GM23338 (cell line): ENCODE results near the gene NEK4. TPM values are rescaled to one million over a fixed set of nuclear protein-coding genes. Genes with fewer than 3 reads are reported as not detected.

ENCODE experiments used
- ATAC-seq: fragments of 200-7000 bp; cut with Tn5 transposase; 3 replicates; pipeline ENCODE4 v1.9.1; 2020
- DNase-seq: peaks from one replicate; pipeline ENCODE4 v3.0.0-alpha.2; 2015; ENCODE audit warnings: low spot score
- H2AFZ ChIP-seq: fragments of 200-600 bp; sonication (generic); 2 replicates; pipeline ENCODE4 v1.8.0; 2016; ENCODE audit warnings: antibody characterized with exemption, mild to moderate bottlenecking, moderate library complexity
- H3F3A ChIP-seq: fragments of 200-600 bp; sonication (generic); replicated peaks from 2 replicates; pipeline ENCODE4 v1.8.0; 2017; ENCODE audit warnings: antibody characterized with exemption, mixed run types, low read depth
- H3K27ac ChIP-seq: fragments of 200-600 bp; sonication (generic); 2 replicates; pipeline ENCODE4 v1.6.1; 2016; ENCODE audit warnings: low read depth
- H3K27me3 ChIP-seq: fragments of 200-600 bp; sonication (generic); 2 replicates; pipeline ENCODE4 v1.8.0; 2016; ENCODE audit warnings: mild to moderate bottlenecking, mixed run types, moderate library complexity; ENCODE audit not compliant: insufficient read depth
- H3K36me3 ChIP-seq: fragments of 200-600 bp; sonication (generic); 2 replicates; pipeline ENCODE4 v1.8.0; 2016; ENCODE audit warnings: mild to moderate bottlenecking; ENCODE audit not compliant: insufficient read depth
- H3K4me1 ChIP-seq: fragments of 200-600 bp; sonication (generic); 2 replicates; pipeline ENCODE4 v1.8.0; 2016; ENCODE audit warnings: mild to moderate bottlenecking, moderate library complexity; ENCODE audit not compliant: insufficient read depth
- H3K4me2 ChIP-seq: fragments of 200-600 bp; sonication (generic); 2 replicates; pipeline ENCODE4 v1.7.1; 2017; ENCODE audit warnings: mixed run types
- H3K4me3 ChIP-seq: fragments of 200-600 bp; sonication (generic); 2 replicates; pipeline ENCODE4 v1.6.1; 2016; ENCODE audit warnings: mixed run types
- H3K79me2 ChIP-seq: fragments of 200-600 bp; sonication (generic); replicated peaks from 2 replicates; pipeline ENCODE4 v1.8.0; 2017; ENCODE audit warnings: mild to moderate bottlenecking; ENCODE audit not compliant: insufficient read depth
- H3K9me2 ChIP-seq: fragments of 200-600 bp; sonication (generic); 2 replicates; pipeline ENCODE4 v1.8.0; 2017; ENCODE audit not compliant: insufficient read depth
- H4K20me1 ChIP-seq: fragments of 200-600 bp; sonication (generic); replicated peaks from 2 replicates; pipeline ENCODE4 v1.8.0; 2017; ENCODE audit warnings: mild to moderate bottlenecking; ENCODE audit not compliant: insufficient read depth
- H3K27ac Mint-ChIP-seq: 2 replicates; pipeline ENCODE4 v1.8.0; 2020; ENCODE audit warnings: inconsistent platforms, mild to moderate bottlenecking, moderate library complexity, mixed read lengths
- H3K27me3 Mint-ChIP-seq: 3 replicates; pipeline ENCODE4 v1.8.0; 2022; ENCODE audit warnings: low read depth, mild to moderate bottlenecking, moderate library complexity, mixed read lengths, inconsistent platforms; ENCODE audit not compliant: insufficient read depth, poor library complexity
- H3K36me3 Mint-ChIP-seq: 3 replicates; pipeline ENCODE4 v1.8.0; 2021; ENCODE audit warnings: low read depth, mild to moderate bottlenecking, inconsistent platforms, moderate library complexity, mixed read lengths
- H3K4me1 Mint-ChIP-seq: 3 replicates; pipeline ENCODE4 v1.8.0; 2020; ENCODE audit warnings: mild to moderate bottlenecking, inconsistent platforms, mixed read lengths
- H3K4me3 Mint-ChIP-seq: 3 replicates; pipeline ENCODE4 v1.8.0; 2021; ENCODE audit warnings: moderate library complexity, mild to moderate bottlenecking, inconsistent platforms, mixed read lengths
- H3K9me3 Mint-ChIP-seq: 3 replicates; pipeline ENCODE4 v1.8.0; 2020; ENCODE audit warnings: moderate library complexity, mild to moderate bottlenecking, inconsistent platforms, mixed read lengths
- CREB1 ChIP-seq: fragments of 250-450 bp; sonication (Bioruptor Pico); IDR thresholded peaks from 2 replicates; pipeline ENCODE4 v1.5.0; 2020; ENCODE audit warnings: low read depth, mild to moderate bottlenecking, moderate library complexity
- EZH2 ChIP-seq: fragments of 200-600 bp; sonication (generic); IDR thresholded peaks from one replicate; pipeline ENCODE4 v1.8.0; 2017; ENCODE audit warnings: antibody characterized with exemption, mild to moderate bottlenecking, low read depth; ENCODE audit not compliant: unreplicated experiment
- EZH2phosphoT487 ChIP-seq: fragments of 200-600 bp; sonication (generic); IDR thresholded peaks from one replicate; pipeline ENCODE4 v1.8.1; 2018; ENCODE audit warnings: antibody characterized with exemption; ENCODE audit not compliant: unreplicated experiment
- JUNB ChIP-seq: IDR thresholded peaks from one replicate; pipeline ENCODE4 v1.6.1; 2016; ENCODE audit warnings: antibody characterized with exemption; ENCODE audit not compliant: unreplicated experiment
- NANOG ChIP-seq: IDR thresholded peaks from 2 replicates; pipeline ENCODE4 v1.6.1; 2016; ENCODE audit warnings: antibody characterized with exemption, borderline replicate concordance
- POLR2AphosphoS5 ChIP-seq: IDR thresholded peaks from 2 replicates; pipeline ENCODE4 v1.6.1; 2016; ENCODE audit warnings: antibody characterized with exemption, low read depth
- STAT1 ChIP-seq: IDR thresholded peaks from one replicate; pipeline ENCODE4 v1.6.1; 2016; ENCODE audit warnings: antibody characterized with exemption; ENCODE audit not compliant: unreplicated experiment
- ZNF114 ChIP-seq: fragments of 250-450 bp; sonication (Bioruptor Pico); IDR thresholded peaks from 2 replicates; pipeline ENCODE4 v1.5.0; 2020; ENCODE audit warnings: mild to moderate bottlenecking, moderate library complexity
- ZNF331 ChIP-seq: fragments of 250-450 bp; sonication (Bioruptor Pico); IDR thresholded peaks from 2 replicates; pipeline ENCODE4 v1.5.0; 2020; ENCODE audit warnings: low read depth, mild to moderate bottlenecking, moderate library complexity
- polyA plus RNA-seq: library from polyadenylated mRNA; unstranded; fragments of >200 nt; fragmentation: Nextera tagmentation; extraction: Ambion mirVana; gene quantifications from 2 replicates; pipeline ENCODE4 v1.2.1, GENCODE V29; 2016
- total RNA-seq: library from RNA; depleted of rRNA; stranded (reverse); fragments of >200 nt; shearing (Covaris generic); gene quantifications from 2 replicates; pipeline ENCODE4 v1.2.3, GENCODE V29; 2014
- TF ChIP-seq, protein P1 (sequence below): IDR thresholded peaks from one replicate; pipeline ENCODE4 v1.6.1; 2018; ENCODE audit warnings: antibody characterized with exemption; ENCODE audit not compliant: unreplicated experiment
- TF ChIP-seq, protein P2 (sequence below): fragments of 250-450 bp; sonication (Bioruptor Pico); IDR thresholded peaks from 2 replicates; pipeline ENCODE4 v1.5.0; 2020; ENCODE audit warnings: mild to moderate bottlenecking, moderate library complexity
- TF ChIP-seq, protein P3 (sequence below), 2 experiments: fragments of 200-600 bp in 1 of 2; sonication (generic) in 1 of 2; conservative IDR thresholded peaks; 2 replicates each; pipeline versions ENCODE4 v1.5.1 to v1.6.1; 2016 to 2017; ENCODE audit warnings: antibody characterized with exemption in 2 of 2, low read depth in 2 of 2, mild to moderate bottlenecking in 2 of 2, moderate library complexity in 1 of 2

The NEK4 gene
- total and polyA plus RNA-seq, 2 experiments from 2014 or later = 8.6 to 42.7 TPM

DNA sequence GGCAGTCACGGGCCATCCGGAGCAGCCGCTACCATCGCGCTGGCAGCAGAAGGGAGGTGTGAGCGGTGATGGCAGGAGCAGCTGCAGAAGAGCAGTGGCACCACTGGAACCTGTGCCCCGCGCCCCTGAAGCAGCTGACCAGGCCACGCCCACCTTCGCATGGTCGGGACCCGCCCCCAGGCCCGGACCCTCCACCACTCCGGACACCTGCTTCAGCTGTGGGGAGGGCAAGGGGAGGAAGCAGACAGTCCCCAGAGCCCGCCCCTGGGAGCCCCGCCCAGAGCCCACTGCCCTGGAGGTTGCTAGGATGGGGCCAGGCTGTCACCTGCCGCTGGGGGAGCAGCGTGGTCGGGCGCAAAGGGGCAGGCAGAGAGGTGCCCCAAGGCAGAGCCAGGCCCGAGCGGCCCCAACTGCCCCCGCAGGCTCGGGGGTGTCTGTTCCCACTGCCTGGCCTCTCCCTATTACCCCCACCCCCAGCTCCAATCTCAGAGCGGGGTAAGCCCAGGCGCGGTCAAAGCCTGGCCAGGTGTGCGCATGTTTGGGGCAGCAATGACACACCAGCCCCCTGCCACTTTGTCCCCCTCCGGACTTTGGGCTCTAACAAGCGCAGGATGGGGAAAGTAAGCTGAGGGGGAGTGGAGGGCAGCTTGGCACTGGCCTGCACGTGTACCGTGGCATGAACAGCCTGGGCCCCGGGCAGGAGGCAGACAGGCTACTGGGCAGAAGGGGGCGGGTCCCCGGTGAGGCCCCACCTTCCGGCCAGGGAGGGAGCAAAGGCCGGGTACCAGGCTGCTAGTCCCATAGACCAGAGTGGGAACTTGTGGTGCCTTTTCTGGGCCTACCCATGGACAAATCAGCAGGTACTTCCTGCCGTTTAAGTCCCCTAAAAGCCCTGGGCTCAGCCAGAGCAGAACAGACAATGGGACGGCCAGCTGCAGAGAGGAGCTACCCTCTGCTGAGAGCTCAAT is 56.1 kb downstream of the NEK4 start:
- H3K4me1 ChIP-seq = peaks cover 7% of the 10 kb centered on the region; the same call in 1 of the 2 replicates
- no peaks in the 10 kb centered on the region; the same call in 1 of the 2 replicates for H3K79me2 ChIP-seq
- H3K27ac Mint-ChIP-seq = no peak overlapping the region
- H3K27me3 Mint-ChIP-seq = peaks cover 3% of the 10 kb centered on the region
- H3K36me3 ChIP-seq = no peaks in the 10 kb centered on the region
- no peaks in the 10 kb centered on the region for H3K9me2 ChIP-seq
- peaks cover 7% of the 10 kb centered on the region; the same call in 2 of the 3 replicates for H3K36me3 Mint-ChIP-seq
- no peaks in the 10 kb centered on the region for H4K20me1 ChIP-seq
- H3F3A ChIP-seq = peaks cover 6% of the 10 kb centered on the region; the same call in 1 of the 2 replicates
- peak; percentile 95 for DNase-seq
- H3K4me3 Mint-ChIP-seq = peak overlapping the region; percentile 70
- H3K27me3 ChIP-seq = no peaks in the 10 kb centered on the region
- peak; percentile 97 for ATAC-seq
- peaks cover 12% of the 10 kb centered on the region for H3K4me1 Mint-ChIP-seq
- peak overlapping the region; percentile 90; the same call in 1 of the 2 replicates for H3K27ac ChIP-seq
- H2AFZ ChIP-seq = 0 out of 2 replicates have a peak overlapping the region, but pooled peaks have one; percentile 69
- H3K9me3 Mint-ChIP-seq = no peaks in the 10 kb centered on the region
- H3K4me2 ChIP-seq = peak overlapping the region; percentile 92
- peak overlapping the region; percentile 78 for H3K4me3 ChIP-seq
- no peak for TF ChIP-seq EZH2
- no peak for TF ChIP-seq ZNF331 (CRISPR knock-in tag)
- TF ChIP-seq, protein P1, sequence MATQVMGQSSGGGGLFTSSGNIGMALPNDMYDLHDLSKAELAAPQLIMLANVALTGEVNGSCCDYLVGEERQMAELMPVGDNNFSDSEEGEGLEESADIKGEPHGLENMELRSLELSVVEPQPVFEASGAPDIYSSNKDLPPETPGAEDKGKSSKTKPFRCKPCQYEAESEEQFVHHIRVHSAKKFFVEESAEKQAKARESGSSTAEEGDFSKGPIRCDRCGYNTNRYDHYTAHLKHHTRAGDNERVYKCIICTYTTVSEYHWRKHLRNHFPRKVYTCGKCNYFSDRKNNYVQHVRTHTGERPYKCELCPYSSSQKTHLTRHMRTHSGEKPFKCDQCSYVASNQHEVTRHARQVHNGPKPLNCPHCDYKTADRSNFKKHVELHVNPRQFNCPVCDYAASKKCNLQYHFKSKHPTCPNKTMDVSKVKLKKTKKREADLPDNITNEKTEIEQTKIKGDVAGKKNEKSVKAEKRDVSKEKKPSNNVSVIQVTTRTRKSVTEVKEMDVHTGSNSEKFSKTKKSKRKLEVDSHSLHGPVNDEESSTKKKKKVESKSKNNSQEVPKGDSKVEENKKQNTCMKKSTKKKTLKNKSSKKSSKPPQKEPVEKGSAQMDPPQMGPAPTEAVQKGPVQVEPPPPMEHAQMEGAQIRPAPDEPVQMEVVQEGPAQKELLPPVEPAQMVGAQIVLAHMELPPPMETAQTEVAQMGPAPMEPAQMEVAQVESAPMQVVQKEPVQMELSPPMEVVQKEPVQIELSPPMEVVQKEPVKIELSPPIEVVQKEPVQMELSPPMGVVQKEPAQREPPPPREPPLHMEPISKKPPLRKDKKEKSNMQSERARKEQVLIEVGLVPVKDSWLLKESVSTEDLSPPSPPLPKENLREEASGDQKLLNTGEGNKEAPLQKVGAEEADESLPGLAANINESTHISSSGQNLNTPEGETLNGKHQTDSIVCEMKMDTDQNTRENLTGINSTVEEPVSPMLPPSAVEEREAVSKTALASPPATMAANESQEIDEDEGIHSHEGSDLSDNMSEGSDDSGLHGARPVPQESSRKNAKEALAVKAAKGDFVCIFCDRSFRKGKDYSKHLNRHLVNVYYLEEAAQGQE = no peak
- TF ChIP-seq NANOG = no peak
- TF ChIP-seq, protein P2, sequence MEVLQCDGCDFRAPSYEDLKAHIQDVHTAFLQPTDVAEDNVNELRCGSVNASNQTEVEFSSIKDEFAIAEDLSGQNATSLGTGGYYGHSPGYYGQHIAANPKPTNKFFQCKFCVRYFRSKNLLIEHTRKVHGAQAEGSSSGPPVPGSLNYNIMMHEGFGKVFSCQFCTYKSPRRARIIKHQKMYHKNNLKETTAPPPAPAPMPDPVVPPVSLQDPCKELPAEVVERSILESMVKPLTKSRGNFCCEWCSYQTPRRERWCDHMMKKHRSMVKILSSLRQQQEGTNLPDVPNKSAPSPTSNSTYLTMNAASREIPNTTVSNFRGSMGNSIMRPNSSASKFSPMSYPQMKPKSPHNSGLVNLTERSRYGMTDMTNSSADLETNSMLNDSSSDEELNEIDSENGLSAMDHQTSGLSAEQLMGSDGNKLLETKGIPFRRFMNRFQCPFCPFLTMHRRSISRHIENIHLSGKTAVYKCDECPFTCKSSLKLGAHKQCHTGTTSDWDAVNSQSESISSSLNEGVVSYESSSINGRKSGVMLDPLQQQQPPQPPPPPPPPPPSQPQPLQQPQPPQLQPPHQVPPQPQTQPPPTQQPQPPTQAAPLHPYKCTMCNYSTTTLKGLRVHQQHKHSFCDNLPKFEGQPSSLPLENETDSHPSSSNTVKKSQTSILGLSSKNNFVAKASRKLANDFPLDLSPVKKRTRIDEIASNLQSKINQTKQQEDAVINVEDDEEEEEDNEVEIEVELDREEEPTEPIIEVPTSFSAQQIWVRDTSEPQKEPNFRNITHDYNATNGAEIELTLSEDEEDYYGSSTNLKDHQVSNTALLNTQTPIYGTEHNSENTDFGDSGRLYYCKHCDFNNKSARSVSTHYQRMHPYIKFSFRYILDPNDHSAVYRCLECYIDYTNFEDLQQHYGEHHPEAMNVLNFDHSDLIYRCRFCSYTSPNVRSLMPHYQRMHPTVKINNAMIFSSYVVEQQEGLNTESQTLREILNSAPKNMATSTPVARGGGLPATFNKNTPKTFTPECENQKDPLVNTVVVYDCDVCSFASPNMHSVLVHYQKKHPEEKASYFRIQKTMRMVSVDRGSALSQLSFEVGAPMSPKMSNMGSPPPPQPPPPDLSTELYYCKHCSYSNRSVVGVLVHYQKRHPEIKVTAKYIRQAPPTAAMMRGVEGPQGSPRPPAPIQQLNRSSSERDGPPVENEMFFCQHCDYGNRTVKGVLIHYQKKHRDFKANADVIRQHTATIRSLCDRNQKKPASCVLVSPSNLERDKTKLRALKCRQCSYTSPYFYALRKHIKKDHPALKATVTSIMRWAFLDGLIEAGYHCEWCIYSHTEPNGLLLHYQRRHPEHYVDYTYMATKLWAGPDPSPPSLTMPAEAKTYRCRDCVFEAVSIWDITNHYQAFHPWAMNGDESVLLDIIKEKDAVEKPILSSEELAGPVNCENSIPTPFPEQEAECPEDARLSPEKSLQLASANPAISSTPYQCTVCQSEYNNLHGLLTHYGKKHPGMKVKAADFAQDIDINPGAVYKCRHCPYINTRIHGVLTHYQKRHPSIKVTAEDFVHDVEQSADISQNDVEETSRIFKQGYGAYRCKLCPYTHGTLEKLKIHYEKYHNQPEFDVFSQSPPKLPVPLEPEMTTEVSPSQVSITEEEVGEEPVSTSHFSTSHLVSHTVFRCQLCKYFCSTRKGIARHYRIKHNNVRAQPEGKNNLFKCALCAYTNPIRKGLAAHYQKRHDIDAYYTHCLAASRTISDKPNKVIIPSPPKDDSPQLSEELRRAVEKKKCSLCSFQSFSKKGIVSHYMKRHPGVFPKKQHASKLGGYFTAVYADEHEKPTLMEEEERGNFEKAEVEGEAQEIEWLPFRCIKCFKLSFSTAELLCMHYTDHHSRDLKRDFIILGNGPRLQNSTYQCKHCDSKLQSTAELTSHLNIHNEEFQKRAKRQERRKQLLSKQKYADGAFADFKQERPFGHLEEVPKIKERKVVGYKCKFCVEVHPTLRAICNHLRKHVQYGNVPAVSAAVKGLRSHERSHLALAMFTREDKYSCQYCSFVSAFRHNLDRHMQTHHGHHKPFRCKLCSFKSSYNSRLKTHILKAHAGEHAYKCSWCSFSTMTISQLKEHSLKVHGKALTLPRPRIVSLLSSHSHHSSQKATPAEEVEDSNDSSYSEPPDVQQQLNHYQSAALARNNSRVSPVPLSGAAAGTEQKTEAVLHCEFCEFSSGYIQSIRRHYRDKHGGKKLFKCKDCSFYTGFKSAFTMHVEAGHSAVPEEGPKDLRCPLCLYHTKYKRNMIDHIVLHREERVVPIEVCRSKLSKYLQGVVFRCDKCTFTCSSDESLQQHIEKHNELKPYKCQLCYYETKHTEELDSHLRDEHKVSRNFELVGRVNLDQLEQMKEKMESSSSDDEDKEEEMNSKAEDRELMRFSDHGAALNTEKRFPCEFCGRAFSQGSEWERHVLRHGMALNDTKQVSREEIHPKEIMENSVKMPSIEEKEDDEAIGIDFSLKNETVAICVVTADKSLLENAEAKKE (CRISPR knock-in tag) = peak; percentile 39; the same call in 1 of the 2 replicates
- TF ChIP-seq, protein P3, sequence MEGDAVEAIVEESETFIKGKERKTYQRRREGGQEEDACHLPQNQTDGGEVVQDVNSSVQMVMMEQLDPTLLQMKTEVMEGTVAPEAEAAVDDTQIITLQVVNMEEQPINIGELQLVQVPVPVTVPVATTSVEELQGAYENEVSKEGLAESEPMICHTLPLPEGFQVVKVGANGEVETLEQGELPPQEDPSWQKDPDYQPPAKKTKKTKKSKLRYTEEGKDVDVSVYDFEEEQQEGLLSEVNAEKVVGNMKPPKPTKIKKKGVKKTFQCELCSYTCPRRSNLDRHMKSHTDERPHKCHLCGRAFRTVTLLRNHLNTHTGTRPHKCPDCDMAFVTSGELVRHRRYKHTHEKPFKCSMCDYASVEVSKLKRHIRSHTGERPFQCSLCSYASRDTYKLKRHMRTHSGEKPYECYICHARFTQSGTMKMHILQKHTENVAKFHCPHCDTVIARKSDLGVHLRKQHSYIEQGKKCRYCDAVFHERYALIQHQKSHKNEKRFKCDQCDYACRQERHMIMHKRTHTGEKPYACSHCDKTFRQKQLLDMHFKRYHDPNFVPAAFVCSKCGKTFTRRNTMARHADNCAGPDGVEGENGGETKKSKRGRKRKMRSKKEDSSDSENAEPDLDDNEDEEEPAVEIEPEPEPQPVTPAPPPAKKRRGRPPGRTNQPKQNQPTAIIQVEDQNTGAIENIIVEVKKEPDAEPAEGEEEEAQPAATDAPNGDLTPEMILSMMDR (conservative IDR thresholded peaks at IDR 0.05; ENCODE audit: low read depth in 2 of 2) = 0 out of 4 replicates have a peak, but pooled peaks of 1 of the 2 experiments have one; percentile 8
- no peak for TF ChIP-seq EZH2phosphoT487
- no peak for TF ChIP-seq JUNB
- no peak for TF ChIP-seq ZNF114
- no peak for TF ChIP-seq POLR2AphosphoS5
- TF ChIP-seq CREB1 (CRISPR knock-in tag) = no peak
- no peak for TF ChIP-seq STAT1
